GM12875 (cell line): Measurements from ENCODE around the gene TBX18.
A peak's percentile ranks its signal among the peaks of the same experiment; 100 is the strongest.

Experiments used
- H3K4me3 ChIP-seq: one replicate; pipeline ENCODE4 v1.5.1; 2011; ENCODE audit warnings: low read depth, low read length, control low read depth
- TF ChIP-seq, protein P1 (sequence below): IDR thresholded peaks from 2 replicates; pipeline ENCODE4 v1.5.1; 2011; ENCODE audit warnings: low read depth, mild to moderate bottlenecking, control low read depth, inconsistent platforms, low read length, moderate library complexity, borderline replicate concordance; ENCODE audit not compliant: insufficient read depth

The TBX18 gene

DNA sequence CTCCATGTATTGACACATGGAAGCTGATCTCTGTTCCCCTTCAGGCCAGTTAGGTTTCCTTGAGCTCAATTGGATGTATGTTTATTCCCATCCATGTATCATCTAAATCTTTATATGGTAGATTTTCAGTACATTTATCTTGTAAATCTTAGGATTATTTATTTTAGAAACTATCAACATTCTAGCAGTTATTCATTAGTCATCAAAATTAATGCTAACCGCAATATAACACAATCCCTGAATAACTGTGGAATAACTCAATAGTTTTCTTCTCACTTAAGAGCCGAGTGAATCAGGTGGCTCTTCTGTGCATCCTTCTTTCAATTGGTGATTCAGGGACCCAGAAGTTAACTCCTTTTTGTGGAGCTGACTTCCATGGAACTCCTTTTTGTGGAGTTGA is 15.5 kb upstream of the TBX18 start:
- no peak overlapping the region for H3K4me3 ChIP-seq
- TF ChIP-seq, protein P1, sequence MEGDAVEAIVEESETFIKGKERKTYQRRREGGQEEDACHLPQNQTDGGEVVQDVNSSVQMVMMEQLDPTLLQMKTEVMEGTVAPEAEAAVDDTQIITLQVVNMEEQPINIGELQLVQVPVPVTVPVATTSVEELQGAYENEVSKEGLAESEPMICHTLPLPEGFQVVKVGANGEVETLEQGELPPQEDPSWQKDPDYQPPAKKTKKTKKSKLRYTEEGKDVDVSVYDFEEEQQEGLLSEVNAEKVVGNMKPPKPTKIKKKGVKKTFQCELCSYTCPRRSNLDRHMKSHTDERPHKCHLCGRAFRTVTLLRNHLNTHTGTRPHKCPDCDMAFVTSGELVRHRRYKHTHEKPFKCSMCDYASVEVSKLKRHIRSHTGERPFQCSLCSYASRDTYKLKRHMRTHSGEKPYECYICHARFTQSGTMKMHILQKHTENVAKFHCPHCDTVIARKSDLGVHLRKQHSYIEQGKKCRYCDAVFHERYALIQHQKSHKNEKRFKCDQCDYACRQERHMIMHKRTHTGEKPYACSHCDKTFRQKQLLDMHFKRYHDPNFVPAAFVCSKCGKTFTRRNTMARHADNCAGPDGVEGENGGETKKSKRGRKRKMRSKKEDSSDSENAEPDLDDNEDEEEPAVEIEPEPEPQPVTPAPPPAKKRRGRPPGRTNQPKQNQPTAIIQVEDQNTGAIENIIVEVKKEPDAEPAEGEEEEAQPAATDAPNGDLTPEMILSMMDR, result no peak

DNA sequence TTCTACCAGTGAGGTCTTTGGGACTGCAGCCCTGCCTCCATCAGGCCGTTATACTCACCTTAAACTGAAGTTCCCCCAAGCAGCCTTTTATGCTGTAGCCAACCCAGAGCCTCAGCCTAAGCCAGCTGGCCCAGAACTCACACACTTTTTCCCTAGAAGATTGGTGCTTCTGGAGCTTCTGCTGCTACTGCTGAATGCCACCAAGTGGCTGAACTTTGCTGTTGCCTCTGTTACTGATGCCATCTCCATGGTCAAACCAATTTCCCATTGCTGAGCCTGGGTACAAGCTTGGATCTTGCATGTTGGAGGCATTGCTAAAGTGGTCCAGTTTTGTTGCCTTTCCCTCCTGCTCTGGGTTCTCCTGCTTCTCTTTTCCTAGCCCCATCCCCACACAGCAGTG is 15.0 kb upstream of the TBX18 start:
- no peak overlapping the region for H3K4me3 ChIP-seq
- TF ChIP-seq, protein P1, result no peak

DNA sequence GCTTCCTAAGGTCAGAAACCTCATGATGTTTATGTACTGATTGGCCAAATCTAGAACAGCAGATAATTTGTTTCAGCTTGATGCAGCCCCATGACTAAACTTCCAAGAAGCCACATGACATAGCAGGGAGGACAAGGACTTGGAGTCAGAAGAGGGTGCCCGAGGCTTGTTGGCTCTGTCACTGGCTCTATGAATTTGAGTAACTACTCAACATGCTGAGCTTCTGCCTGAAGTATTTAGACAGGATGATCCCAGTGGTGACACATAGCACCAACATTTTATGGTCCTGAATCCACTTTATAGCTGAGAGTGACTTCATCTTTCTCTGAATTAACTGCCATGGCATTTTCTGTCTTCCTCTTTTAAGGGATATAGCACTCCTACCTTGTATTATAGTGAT is 13.5 kb upstream of the TBX18 start:
- no peak overlapping the region for H3K4me3 ChIP-seq
- TF ChIP-seq, protein P1, result no peak

DNA sequence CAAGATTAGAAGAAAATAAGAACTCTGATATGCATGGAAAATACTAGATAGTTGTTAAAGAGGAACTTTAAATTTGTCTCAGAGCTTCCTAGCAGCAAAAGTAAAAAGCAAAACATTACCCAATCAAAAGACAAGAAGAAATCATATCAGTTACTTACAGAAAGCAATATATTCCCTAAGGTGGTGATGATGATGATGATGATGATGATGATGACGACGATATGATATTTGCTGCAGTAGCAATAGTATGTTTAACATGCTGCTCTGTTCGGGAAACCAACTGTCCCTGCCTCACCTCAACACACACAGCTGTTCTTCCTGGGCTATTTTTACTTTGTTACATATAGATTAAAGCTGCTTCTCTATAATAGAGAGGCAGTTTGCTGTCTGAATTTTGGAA is 12.0 kb upstream of the TBX18 start:
- TF ChIP-seq, protein P1, result no peak
- no peak overlapping the region for H3K4me3 ChIP-seq

DNA sequence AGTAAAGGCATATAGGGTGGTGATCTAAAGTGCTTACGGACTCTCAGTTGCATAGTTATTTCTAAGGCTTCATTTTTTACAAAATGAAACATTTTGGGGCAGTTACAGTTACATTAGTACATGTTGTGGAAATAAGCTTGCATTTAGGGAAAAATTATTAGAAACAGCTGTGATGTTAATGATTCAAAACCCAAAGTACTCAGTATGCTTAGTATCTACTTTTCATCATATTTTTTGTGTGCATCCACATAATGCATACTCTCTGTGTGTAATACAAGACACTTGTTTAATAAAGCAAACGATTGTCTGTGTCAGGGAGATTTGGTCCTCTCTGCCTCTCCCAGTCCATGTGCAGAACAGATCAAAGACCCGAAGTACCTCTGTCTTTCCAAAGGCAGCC is 11.4 kb upstream of the TBX18 start:
- TF ChIP-seq, protein P1, result no peak

DNA sequence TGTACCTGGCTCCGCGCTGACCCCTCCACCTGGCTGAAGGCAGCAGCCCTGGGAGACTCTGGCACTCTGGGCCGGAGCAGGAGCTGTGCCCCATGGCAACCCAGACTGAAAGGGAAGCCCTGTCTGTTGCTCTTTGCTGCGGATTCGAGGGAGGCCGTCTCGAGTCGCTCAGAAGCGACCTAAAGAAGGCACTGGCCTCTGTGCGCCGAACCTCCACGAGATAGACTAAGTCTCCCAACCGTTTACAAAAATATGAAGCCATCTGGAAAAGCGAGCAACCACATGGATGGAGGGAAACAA is 10.5 kb upstream of the TBX18 start:
- no peak overlapping the region for H3K4me3 ChIP-seq
- TF ChIP-seq, protein P1, result no peak

More for the DNA sequence above, 11.4 kb upstream of the TBX18 start:
- H3K4me3 ChIP-seq, result no peak overlapping the region

DNA sequence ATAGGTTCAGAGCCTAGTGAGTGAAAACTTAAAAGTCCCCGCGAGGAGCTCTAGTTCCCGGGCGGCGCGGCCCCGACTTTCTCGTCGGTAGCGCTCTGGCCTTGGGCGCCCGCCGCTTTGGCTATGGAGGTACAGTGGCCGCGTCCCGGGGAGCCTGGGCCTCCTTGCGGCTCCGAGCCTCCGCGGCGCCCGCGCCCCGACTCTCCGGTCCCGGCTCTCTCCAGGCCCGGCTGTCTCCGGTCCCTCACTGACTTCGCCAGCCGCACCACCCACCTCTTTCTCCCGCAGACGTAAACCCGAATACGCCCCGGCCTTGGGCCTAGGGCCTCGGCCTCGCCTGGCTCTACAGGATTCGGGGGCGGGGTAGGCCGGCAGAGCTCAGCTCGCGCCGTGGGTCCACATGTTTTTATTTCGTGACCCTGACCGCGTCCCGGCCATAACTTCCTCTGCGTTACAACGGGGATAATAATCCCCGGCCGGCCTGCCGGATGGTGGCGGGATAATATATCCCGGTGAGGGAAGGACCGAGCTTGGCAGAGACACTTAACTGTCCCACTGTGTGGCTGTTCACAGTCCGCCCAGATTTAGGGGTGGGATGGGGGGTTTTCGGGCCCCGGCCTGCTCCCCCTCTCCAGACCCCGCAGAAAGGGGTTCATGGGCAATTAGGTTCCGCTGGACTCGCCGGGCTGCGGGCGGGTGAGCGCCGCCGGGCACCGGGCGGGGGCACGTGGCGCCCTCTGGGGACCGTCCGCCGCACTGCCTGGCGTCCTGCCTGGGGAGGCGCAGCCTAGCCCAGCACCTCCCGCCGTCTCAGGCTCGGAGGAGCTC is 10.0 kb upstream of the TBX18 start:
- TF ChIP-seq, protein P1, result peak; percentile 67
- no peak overlapping the region for H3K4me3 ChIP-seq
